Gastrocnemius medialis (tissue), 4 donors: ENCODE data around the gene OST4.

ENCODE experiments used
- CTCF ChIP-seq, 5 experiments: fragments of 450-650 bp in 3 of 5; fragments of 200-600 bp in 2 of 5; sonication (generic) in 2 of 5; IDR thresholded peaks in 4 of 5; conservative IDR thresholded peaks in 1 of 5; 1 replicate in 4 of 5; 2 replicates in 1 of 5; pipeline ENCODE4 v1.5.1; 2016 to 2019; ENCODE audit warnings: antibody characterized with exemption in 5 of 5, mild to moderate bottlenecking in 3 of 5, moderate library complexity in 3 of 5
- POLR2A ChIP-seq, 2 donors: fragments of 450-650 bp; IDR thresholded peaks; one replicate each; pipeline ENCODE4 v1.6.1; 2017; ENCODE audit warnings: antibody characterized with exemption in 2 of 2, mild to moderate bottlenecking in 2 of 2, moderate library complexity in 2 of 2

- no peak for TF ChIP-seq CTCF (IDR thresholded peaks at IDR 0.05 in 4 of 5, conservative IDR thresholded peaks at IDR 0.05 in 1 of 5)
- no peak for TF ChIP-seq POLR2A (IDR thresholded peaks at IDR 0.05)
These were observed 16.5 kb upstream of the OST4 start for GRCh38 chr2:27087823-27088410.
